ENCODE measurements around the gene PSMG1.
A peak's percentile ranks its signal among the peaks of the same experiment; 100 is the strongest.
"Not testable (repeated sequence)": the region's sequence is repeated elsewhere in the genome, so short reads cannot be mapped to it uniquely, and the experiment has no call there.

PSMG1 gene

GRCh38 chr21:39183272-39184049 lies at the start of gene PSMG1:
PSMG1 (minus strand) TSS chr21:39183451; CDS start chr21:39183385, 66 bp downstream.
- peak; percentile 89 for DNase-seq (ENCODE audit: low spot score)
- no peak for TF ChIP-seq CTCF (IDR thresholded peaks at IDR 0.05; ENCODE audit: extremely low read depth, insufficient read depth, missing control alignments)
- in situ Hi-C loops (cut with MboI; ENCODE audit: low pct_unique_long_range_greater_than_20kb, low sequenced_read_pairs, unreplicated experiment) = loop anchor here (25.0 kb wide), 1 partner anchor 204 kb away; a partner anchor contains a TSS

- in situ Hi-C loops (cut with MboI; ENCODE audit: low pct_unique_long_range_greater_than_20kb, low sequenced_read_pairs, unreplicated experiment) = no loop called here
These were observed 49.6 kb upstream of the PSMG1 start for GRCh38 chr21:39232861-39233291.

GRCh38 chr21:39224930-39225329 lies 41.7 kb upstream of the PSMG1 start:
- TF ChIP-seq CTCF (IDR thresholded peaks at IDR 0.05; ENCODE audit: extremely low read depth, insufficient read depth, missing control alignments) = no peak
- in situ Hi-C loops (cut with MboI; ENCODE audit: low pct_unique_long_range_greater_than_20kb, low sequenced_read_pairs, unreplicated experiment) = no loop called here
- DNase-seq (ENCODE audit: low spot score) = no peak

More at GRCh38 chr21:39232861-39233291, 49.6 kb upstream of the PSMG1 start:
- no peak for TF ChIP-seq CTCF (IDR thresholded peaks at IDR 0.05; ENCODE audit: extremely low read depth, insufficient read depth, missing control alignments)
- no peak for DNase-seq (ENCODE audit: low spot score)

GRCh38 chr21:39221997-39222486 lies 38.8 kb upstream of the PSMG1 start:
- TF ChIP-seq CTCF (IDR thresholded peaks at IDR 0.05; ENCODE audit: extremely low read depth, insufficient read depth, missing control alignments) = no peak
- no peak for DNase-seq (ENCODE audit: low spot score)
- in situ Hi-C loops (cut with MboI; ENCODE audit: low pct_unique_long_range_greater_than_20kb, low sequenced_read_pairs, unreplicated experiment) = no loop called here

GRCh38 chr21:39221282-39221996 lies 38.2 kb upstream of the PSMG1 start:
- TF ChIP-seq CTCF (IDR thresholded peaks at IDR 0.05; ENCODE audit: extremely low read depth, insufficient read depth, missing control alignments) = no peak
- DNase-seq (ENCODE audit: low spot score) = no peak
- in situ Hi-C loops (cut with MboI; ENCODE audit: low pct_unique_long_range_greater_than_20kb, low sequenced_read_pairs, unreplicated experiment) = no loop called here

GRCh38 chr21:39220875-39221274 lies 37.6 kb upstream of the PSMG1 start:
- in situ Hi-C loops (cut with MboI; ENCODE audit: low pct_unique_long_range_greater_than_20kb, low sequenced_read_pairs, unreplicated experiment); DNase-seq (ENCODE audit: low spot score): not testable (repeated sequence)

- in situ Hi-C loops (cut with MboI; ENCODE audit: low pct_unique_long_range_greater_than_20kb, low sequenced_read_pairs, unreplicated experiment) = no loop called here
- DNase-seq (ENCODE audit: low spot score) = no peak
- no peak for TF ChIP-seq CTCF (IDR thresholded peaks at IDR 0.05; ENCODE audit: extremely low read depth, insufficient read depth, missing control alignments)
These were observed 36.9 kb upstream of the PSMG1 start for GRCh38 chr21:39220150-39220549.

Data from GM13977 (cell line).